GM12801 (cell line): Measurements from ENCODE around the gene VSTM1.

ENCODE experiments used
- TF ChIP-seq, protein P1 (sequence below): IDR thresholded peaks from one replicate; pipeline ENCODE4 v1.5.1; 2011; ENCODE audit warnings: control low read depth; ENCODE audit not compliant: insufficient read length; ENCODE audit errors: extremely low read depth

Gene VSTM1

DNA sequence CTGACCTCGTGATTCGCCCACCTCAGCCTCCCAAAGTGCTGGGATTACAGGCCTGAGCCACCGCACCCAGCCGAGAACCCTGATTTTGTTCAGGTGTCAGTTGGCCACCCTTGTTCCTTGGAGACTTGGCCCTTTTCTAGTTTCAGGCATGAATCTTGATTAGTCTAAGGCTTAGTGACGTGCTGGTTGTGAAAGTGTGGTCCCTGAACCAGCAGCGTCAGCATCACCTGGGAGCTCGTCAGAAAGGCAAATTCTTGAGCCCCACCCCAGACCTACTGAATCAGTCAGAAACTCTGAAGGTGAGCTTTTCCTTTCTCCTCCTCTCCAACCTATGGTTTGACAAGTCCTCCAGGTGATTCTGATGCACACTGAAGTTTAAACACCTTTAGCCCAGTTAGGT lies 37.0 kb downstream of the VSTM1 start:
- TF ChIP-seq, protein P1, sequence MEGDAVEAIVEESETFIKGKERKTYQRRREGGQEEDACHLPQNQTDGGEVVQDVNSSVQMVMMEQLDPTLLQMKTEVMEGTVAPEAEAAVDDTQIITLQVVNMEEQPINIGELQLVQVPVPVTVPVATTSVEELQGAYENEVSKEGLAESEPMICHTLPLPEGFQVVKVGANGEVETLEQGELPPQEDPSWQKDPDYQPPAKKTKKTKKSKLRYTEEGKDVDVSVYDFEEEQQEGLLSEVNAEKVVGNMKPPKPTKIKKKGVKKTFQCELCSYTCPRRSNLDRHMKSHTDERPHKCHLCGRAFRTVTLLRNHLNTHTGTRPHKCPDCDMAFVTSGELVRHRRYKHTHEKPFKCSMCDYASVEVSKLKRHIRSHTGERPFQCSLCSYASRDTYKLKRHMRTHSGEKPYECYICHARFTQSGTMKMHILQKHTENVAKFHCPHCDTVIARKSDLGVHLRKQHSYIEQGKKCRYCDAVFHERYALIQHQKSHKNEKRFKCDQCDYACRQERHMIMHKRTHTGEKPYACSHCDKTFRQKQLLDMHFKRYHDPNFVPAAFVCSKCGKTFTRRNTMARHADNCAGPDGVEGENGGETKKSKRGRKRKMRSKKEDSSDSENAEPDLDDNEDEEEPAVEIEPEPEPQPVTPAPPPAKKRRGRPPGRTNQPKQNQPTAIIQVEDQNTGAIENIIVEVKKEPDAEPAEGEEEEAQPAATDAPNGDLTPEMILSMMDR, result no peak

GRCh38 chr19:54024660-54025059 lies 39.0 kb downstream of the VSTM1 start:
- TF ChIP-seq, protein P1, result no peak

GRCh38 chr19:54023191-54023590 lies 40.5 kb downstream of the VSTM1 start:
- TF ChIP-seq, protein P1, result no peak

DNA sequence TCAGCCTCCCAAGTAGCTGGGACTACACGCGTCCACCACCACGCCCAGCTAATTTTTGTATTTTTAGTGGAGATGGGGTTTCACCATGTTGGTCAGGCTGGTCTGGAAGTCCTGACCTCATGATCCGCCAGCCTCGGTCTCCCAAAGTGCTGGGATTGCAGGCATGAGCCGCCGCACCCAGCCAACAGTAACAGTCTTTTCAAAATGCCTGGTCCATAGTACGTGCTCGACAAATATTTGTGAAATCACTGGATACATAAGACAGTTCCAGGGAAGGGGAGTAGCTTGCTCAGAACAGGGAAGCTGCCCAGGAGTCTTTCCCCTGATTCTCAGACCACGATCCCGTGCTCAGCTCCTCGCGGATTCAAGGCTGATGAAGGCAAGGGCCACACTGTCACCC lies 41.8 kb downstream of the VSTM1 start:
- TF ChIP-seq, protein P1, result no peak

GRCh38 chr19:54021363-54021762 lies 42.3 kb downstream of the VSTM1 start:
- TF ChIP-seq, protein P1, result no peak

DNA sequence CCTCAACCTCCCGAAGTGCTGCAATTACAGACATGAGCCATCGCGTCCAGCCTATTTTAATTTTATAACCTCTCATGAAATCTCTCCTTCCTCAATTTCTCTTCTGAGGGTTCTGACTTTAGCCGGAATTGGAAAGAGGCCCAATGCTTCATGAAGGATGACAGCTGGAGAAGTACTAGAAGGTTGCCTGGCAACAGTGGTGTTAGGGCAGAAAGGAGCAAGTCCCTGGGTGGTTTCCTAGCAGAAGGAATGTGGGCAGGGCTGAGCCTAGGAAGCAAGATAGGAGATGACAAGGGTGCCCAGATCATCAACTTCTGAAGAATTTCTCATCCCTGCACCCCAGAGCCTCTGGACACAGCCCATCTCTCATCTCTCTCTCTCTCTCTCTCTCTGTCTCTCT lies 46.4 kb downstream of the VSTM1 start:
- TF ChIP-seq, protein P1, result no peak

GRCh38 chr19:54014920-54015560 lies 48.7 kb downstream of the VSTM1 start:
- TF ChIP-seq, protein P1, result no peak
